ENCODE results near the gene AVEN. TPM values are rescaled to one million over a fixed set of nuclear protein-coding genes. Genes with fewer than 3 reads are reported as not detected.

The AVEN gene
- polyA plus RNA-seq, 6 donors from 2014 or later: 4.4 to 10.0 (median 6.8) TPM

DNA sequence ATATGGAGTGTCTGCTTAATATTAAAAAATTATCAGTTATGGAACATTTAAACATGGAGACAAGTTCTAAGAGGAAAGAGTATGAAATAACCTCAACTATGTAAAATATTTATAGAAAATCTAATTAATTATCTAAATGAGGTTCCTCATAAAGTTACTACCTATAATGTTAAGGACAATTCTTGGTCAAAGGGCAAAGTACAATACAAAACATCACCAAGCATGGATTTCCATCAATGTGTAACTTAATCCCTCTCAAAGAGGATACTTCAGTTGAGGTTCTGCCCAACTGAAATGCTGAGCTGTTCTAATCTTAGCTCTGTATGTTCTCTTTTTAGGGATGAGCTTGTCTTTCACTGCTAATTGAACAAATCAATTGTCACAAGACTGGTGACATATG, 126.7 kb downstream of the AVEN start:
- no peak for DNase-seq
- ATAC-seq (ENCODE audit: low read depth in 2 of 2): no peak
- Mint-ChIP-seq H3K27ac (peak overlapping the region in 1 of 6 donors; percentile 30), H3K27me3 (no peaks in the 10 kb centered on the region), H3K36me3 (no peaks in the 10 kb centered on the region), H3K4me3 (no peak overlapping the region), H3K4me1 (peaks cover 8 to 23% (median 20%) of the 10 kb centered on the region in 3 donors), H3K9me3 (peaks cover 0 to 4% (median 0%) of the 10 kb centered on the region in 7 donors)

DNA sequence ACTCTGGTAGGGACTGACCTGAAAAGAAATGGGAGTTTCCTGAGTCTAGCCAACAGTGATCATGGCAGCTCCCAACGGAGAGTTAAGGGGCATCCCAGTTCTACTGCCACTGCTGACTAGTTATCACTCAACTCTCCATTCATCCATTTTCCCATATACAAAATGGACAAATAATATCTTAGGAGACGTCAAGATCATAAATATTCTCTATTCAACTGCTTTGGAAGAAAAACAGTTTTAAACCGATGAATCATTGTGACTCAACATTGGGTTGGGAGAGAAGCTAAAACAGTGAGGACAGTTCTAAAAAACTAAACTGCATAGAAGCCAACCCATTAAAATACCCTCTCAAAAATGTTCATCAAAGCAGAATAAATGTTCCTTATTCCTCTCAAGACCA, 128.3 kb downstream of the AVEN start:
- no peak for ATAC-seq (ENCODE audit: low read depth in 2 of 2)
- DNase-seq: no peak
- peaks cover 0 to 4% (median 0%) of the 10 kb centered on the region in 7 donors for H3K9me3 Mint-ChIP-seq
- peaks cover 1 to 22% (median 18%) of the 10 kb centered on the region in 3 donors for H3K4me1 Mint-ChIP-seq
- H3K27me3 Mint-ChIP-seq: no peaks in the 10 kb centered on the region
- no peak overlapping the region for H3K4me3 Mint-ChIP-seq
- peak overlapping the region in 1 of 6 donors; percentile 28 for H3K27ac Mint-ChIP-seq
- no peaks in the 10 kb centered on the region for H3K36me3 Mint-ChIP-seq

DNA sequence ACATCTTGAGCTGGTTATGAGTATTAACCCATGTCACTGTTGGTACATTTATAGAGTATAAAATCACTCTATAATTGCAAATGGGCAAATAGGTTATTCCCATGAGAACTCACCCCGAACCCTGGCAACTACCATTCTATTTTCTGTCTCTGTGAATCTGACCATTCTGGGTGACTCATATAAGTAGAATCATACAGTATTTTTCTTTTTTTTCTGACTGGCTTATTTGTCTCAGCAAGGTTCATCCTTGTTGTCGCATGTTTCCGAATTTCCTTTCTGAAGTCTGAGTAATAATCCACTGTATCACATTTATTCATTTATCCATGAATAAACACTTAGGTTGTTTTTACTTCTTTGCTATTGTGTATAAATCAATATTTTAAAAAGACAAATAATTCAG, 130.6 kb downstream of the AVEN start:
- DNase-seq (no peak), ATAC-seq (ENCODE audit: low read depth in 2 of 2) (no peak)
- peaks cover 4 to 13% (median 11%) of the 10 kb centered on the region in 3 donors for H3K4me1 Mint-ChIP-seq
- no peaks in the 10 kb centered on the region for H3K36me3 Mint-ChIP-seq
- no peaks in the 10 kb centered on the region for H3K27me3 Mint-ChIP-seq
- no peak overlapping the region for H3K4me3 Mint-ChIP-seq
- peaks cover 0 to 4% (median 0%) of the 10 kb centered on the region in 7 donors for H3K9me3 Mint-ChIP-seq
- H3K27ac Mint-ChIP-seq: no peak overlapping the region

DNA sequence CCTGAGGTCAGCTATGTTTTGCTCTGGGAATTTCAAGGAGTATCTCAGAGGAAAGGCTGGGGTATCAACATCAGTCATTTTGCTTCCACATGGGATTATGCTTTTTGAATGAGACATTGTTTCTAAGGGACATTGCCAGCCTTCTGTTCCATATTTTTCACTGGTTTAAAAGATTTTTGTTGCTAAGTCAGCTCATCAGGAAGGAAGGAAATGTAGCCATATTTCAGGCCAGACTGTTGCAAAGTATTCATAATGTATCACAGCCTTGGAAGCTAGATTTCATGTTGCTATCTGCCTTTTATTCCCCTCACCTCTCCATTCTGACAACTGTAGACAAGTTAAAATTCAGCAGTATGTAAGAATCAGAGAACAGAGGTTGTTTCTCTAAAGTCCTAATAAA, 131.7 kb downstream of the AVEN start:
- ATAC-seq (ENCODE audit: low read depth in 2 of 2) (no peak), DNase-seq (no peak)
- peaks cover 0 to 8% of the 10 kb centered on the region in 2 donors for H3K36me3 Mint-ChIP-seq
- no peak overlapping the region for H3K27ac Mint-ChIP-seq
- peaks cover 0 to 7% (median 0%) of the 10 kb centered on the region in 7 donors for H3K9me3 Mint-ChIP-seq
- no peaks in the 10 kb centered on the region for H3K27me3 Mint-ChIP-seq
- peaks cover 4 to 15% (median 11%) of the 10 kb centered on the region in 3 donors for H3K4me1 Mint-ChIP-seq
- no peak overlapping the region for H3K4me3 Mint-ChIP-seq

DNA sequence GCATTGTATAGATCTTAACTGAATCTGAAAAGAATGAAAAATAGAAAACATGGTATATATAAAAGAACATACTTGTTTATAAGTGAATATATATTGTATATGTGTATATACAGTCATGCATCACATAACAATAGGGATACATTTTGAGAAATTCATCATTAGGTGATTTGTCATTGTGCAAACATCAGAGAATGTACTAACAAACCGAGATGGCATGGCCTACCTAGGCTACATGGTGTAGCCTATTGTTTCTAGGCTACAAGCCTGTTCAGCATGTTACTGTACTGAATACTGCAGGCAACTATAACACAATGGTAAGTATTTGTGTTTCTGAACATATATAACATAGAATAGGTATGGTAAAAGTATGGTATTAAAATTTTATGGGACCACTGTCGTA, 135.3 kb downstream of the AVEN start:
- Mint-ChIP-seq H3K9me3 (peaks cover 0 to 4% (median 0%) of the 10 kb centered on the region in 7 donors), H3K4me1 (peaks cover 4 to 12% (median 7%) of the 10 kb centered on the region in 3 donors), H3K27me3 (no peaks in the 10 kb centered on the region), H3K36me3 (peaks cover 0 to 13% of the 10 kb centered on the region in 2 donors), H3K27ac (no peak overlapping the region), H3K4me3 (no peak overlapping the region)
- DNase-seq: no peak
- ATAC-seq (ENCODE audit: low read depth in 2 of 2): no peak

DNA sequence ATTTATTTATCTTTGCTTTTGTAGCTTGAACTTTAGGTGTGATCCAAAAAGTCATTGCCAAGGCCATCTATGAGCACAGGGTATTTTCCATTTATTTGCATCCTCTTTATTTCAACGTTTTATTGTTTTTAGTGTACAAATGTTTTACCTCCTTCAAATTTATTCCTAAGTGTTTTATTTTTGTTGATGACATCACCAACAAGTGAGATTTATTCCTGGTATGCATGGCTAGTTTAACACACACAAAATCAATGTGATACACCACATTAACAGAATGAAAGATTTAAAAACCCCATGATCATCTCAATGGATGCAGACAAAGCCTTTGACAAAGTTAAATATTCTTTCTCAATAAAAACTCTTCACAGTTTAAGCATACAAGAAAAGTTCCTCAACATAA, 137.0 kb downstream of the AVEN start:
- Mint-ChIP-seq H3K9me3 (peaks cover 0 to 4% (median 0%) of the 10 kb centered on the region in 7 donors), H3K27me3 (no peaks in the 10 kb centered on the region), H3K27ac (no peak overlapping the region), H3K4me3 (no peak overlapping the region), H3K4me1 (peaks cover 4 to 12% (median 11%) of the 10 kb centered on the region in 3 donors), H3K36me3 (peaks cover 0 to 13% of the 10 kb centered on the region in 2 donors)
- DNase-seq (no peak), ATAC-seq (ENCODE audit: low read depth in 2 of 2) (no peak)

DNA sequence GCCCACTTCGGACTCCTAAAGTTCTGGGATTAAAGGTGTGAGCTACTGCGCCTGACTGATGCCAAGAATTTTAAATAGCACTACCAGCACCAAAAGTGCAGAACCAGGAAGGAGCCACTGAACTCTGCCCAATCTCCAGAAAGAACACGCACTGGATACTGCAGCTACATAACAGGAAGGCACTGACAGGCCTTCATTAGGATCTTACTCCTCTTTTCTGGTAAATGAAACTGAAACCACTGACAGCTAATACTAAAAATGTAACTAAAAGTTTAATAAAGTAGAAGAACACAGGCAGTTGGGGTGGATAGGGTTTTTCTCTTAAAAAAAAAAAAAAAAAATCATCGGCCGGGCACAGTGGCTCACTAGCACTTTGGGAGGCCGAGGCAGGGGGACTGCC, 144.8 kb downstream of the AVEN start:
- no peaks in the 10 kb centered on the region for H3K36me3 Mint-ChIP-seq
- no peaks in the 10 kb centered on the region for H3K27me3 Mint-ChIP-seq
- H3K9me3 Mint-ChIP-seq: peaks cover 0 to 5% (median 0%) of the 10 kb centered on the region in 7 donors
- H3K27ac Mint-ChIP-seq: no peak overlapping the region
- DNase-seq (no peak), ATAC-seq (ENCODE audit: low read depth in 2 of 2) (no peak)
- H3K4me3 Mint-ChIP-seq: no peak overlapping the region
- H3K4me1 Mint-ChIP-seq: peaks cover 0 to 16% (median 0%) of the 10 kb centered on the region in 3 donors

DNA sequence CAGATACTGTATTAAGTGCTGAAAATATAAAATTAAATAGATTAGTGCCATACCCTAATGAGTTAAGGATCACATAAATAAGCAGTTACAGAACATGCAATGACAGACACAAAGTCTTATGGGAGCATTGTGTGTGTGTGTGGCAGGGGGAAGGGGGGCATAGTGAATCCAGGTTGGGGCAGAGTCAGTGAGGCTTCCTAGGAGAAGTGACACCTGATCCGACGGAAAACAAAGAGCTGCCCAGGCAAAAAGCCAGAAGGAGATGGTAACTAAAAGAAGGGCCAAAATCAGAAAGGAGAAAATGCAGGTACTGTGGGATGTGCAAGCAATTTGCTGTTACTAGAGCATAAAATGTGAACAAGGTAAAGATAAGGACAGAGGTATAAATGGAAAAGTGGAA, 150.8 kb downstream of the AVEN start:
- Mint-ChIP-seq H3K4me3 (no peak overlapping the region), H3K4me1 (peaks cover 0 to 5% (median 0%) of the 10 kb centered on the region in 3 donors), H3K27me3 (no peaks in the 10 kb centered on the region), H3K9me3 (peaks cover 0 to 18% (median 9%) of the 10 kb centered on the region in 7 donors), H3K36me3 (peaks cover 0 to 8% of the 10 kb centered on the region in 2 donors), H3K27ac (no peak overlapping the region)
- DNase-seq: no peak
- ATAC-seq (ENCODE audit: low read depth in 2 of 2): no peak

DNA sequence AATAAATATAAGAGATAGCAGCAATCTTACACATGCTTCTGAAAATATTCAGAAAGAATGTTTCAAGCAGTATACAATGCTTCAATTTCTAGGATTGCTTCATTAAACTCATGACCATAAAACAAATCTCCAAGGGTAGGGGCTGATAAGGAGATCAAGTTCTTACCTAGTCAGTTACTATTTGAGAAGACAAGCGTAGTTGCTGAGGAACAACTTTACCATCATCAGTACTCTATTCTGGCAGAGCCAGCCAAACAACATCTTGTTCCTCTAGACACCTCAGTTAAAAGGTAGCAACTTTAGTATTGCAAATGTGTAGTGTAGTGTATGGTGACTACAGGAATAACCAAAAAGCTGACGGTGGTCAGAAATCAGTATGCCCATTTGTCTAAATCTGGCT, 156.1 kb downstream of the AVEN start:
- H3K27ac Mint-ChIP-seq: no peak overlapping the region
- peaks cover 0 to 8% of the 10 kb centered on the region in 2 donors for H3K36me3 Mint-ChIP-seq
- no peak overlapping the region for H3K4me3 Mint-ChIP-seq
- DNase-seq: no peak
- no peaks in the 10 kb centered on the region for H3K4me1 Mint-ChIP-seq
- no peaks in the 10 kb centered on the region for H3K27me3 Mint-ChIP-seq
- peaks cover 0 to 13% (median 9%) of the 10 kb centered on the region in 7 donors for H3K9me3 Mint-ChIP-seq
- no peak for ATAC-seq (ENCODE audit: low read depth in 2 of 2)

DNA sequence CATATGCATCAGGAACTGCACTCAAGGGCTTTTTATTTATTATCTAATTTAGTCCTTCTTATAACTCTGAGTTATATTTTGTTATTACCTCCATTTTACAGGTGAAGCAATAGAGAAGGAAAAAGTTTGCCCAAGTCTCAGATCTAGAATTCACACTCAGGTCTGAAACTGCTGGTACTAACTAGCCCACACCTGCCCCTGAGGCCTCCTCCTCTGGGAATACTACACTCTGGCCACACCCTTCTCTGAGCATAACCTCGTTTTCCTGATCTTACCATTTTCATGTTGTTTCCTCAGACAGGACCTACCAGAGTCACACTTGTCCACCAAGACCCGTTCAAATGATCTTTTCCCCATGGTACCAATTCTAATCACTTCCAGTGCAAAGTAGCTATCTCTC, 164.8 kb downstream of the AVEN start:
- Mint-ChIP-seq H3K36me3 (peaks cover 4 to 17% of the 10 kb centered on the region in 2 donors), H3K9me3 (no peaks in the 10 kb centered on the region), H3K4me1 (peaks cover 0 to 4% (median 3%) of the 10 kb centered on the region in 3 donors), H3K4me3 (no peak overlapping the region), H3K27ac (no peak overlapping the region), H3K27me3 (no peaks in the 10 kb centered on the region)
- ATAC-seq (ENCODE audit: low read depth in 2 of 2) (no peak), DNase-seq (no peak)

DNA sequence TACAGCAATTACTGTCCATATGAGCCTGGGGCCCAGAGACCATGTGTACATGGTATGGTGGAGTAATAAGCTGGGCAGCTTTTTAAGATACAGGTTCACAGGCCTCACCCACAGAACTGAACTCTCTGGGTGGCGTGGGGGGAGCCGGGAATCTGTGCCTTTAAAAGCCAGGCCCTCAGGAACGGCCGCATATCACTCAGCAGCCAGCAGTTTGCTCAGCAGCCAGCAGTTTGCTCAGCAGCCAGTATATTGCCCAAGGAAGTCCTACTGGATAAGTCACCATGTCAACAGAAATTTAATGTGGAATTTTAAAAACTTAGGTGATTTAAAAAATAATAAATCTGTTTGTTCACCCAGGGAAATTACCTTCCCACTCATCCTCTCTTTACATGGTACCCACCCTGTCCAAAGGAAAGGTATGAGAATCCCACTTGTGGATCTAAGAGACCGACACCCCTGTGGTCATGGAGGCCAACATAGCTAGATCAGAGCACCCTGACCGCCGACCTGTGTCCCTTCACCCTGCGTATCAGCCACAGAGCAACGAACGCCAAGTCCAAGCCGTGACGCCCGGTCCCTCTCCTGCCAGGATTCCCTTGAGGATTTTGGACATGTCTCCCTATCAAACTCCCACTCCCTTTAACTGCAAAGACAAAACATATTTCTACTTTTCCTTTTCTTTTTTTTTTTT, 166.4 kb downstream of the AVEN start:
- ATAC-seq (ENCODE audit: low read depth in 2 of 2) (no peak), DNase-seq (no peak)
- Mint-ChIP-seq H3K27ac (peak overlapping the region in 1 of 6 donors; percentile 46), H3K27me3 (no peaks in the 10 kb centered on the region), H3K4me3 (no peak overlapping the region), H3K9me3 (no peaks in the 10 kb centered on the region), H3K36me3 (peaks cover 4 to 17% of the 10 kb centered on the region in 2 donors), H3K4me1 (peaks cover 0 to 4% (median 3%) of the 10 kb centered on the region in 3 donors)

DNA sequence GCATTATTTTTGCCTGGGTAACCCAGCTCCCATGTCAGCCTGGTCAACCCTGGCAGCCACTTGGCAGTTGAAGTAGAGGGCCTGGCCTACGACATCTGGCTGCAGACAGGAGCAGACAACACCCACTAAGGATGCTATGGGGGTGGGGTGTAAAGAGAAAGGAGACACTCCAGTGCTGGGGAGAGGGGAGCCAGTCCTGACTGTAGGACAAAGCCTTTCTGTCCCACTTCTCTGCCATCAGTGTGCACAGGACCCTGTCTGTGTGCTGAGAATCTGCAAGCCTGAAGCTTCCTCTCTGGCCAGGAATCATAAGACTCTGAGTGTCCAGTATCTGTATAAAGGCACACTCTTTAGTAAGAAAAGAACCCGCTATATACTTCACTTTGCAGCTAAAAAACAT, 167.0 kb downstream of the AVEN start:
- Mint-ChIP-seq H3K4me1 (peaks cover 0 to 4% (median 3%) of the 10 kb centered on the region in 3 donors), H3K27me3 (no peaks in the 10 kb centered on the region), H3K36me3 (peaks cover 7 to 21% of the 10 kb centered on the region in 2 donors), H3K9me3 (no peaks in the 10 kb centered on the region), H3K4me3 (no peak overlapping the region), H3K27ac (peak overlapping the region in 2 of 6 donors; percentile 46 to 64)
- ATAC-seq (ENCODE audit: low read depth in 2 of 2) (no peak), DNase-seq (no peak)

DNA sequence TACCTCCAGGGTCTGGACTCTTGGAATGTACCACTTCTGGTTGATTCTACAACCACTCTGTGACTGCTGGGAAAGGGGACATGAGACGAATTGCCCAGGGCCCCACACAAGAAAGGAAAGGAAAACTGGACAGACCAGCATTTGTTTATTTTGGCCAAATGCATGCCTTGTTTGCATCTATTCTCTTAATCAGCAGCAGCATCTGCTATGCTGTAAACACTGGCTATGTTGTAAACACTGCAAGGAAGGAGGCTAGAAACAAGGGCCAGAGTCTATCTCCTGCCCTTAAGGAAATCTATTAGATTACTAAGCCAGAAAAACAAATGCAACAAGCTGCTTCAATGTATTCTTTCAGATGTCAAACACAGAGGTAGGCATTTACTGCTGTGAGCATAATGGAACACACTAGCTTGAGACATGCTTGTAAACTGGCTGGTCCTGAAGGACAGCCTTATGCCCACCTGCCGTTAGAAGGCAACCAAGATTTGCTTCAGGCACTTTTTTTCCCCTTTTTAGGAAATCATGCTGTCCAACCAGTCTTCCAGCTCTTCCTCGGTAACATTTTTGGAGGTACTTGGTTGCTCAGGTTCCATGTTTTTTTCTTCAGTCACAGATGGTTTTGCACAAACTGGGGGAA, 172.8 kb downstream of the AVEN start:
- Mint-ChIP-seq H3K4me1 (no peaks in the 10 kb centered on the region), H3K27ac (peak overlapping the region in 1 of 6 donors; percentile 22), H3K4me3 (no peak overlapping the region), H3K36me3 (peaks cover 26 to 35% of the 10 kb centered on the region in 2 donors), H3K9me3 (peaks cover 0 to 1% (median 0%) of the 10 kb centered on the region in 7 donors), H3K27me3 (no peaks in the 10 kb centered on the region)
- ATAC-seq (ENCODE audit: low read depth in 2 of 2) (no peak), DNase-seq (no peak)

DNA sequence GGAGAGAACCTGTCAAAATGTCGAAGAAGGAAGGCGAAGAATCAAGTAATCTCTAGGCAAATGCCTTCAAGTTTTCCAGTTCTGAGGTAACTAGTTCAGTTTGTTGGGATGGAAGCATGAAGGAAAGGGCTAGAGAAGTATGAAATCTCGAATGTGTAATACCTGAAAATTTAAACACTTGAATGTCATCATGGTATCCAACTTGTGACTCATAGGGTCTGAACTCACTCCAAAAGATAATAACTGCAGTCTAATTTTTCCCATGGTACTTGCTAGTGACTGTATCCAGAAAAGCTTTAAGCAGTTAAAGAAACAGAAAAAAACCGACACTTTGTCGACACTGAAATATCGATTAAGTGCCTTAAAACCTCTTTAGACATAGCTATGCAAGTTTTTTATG, 173.6 kb downstream of the AVEN start:
- Mint-ChIP-seq H3K27ac (no peak overlapping the region), H3K4me1 (no peaks in the 10 kb centered on the region), H3K36me3 (peaks cover 26 to 35% of the 10 kb centered on the region in 2 donors), H3K4me3 (no peak overlapping the region), H3K27me3 (no peaks in the 10 kb centered on the region), H3K9me3 (peaks cover 0 to 1% (median 0%) of the 10 kb centered on the region in 7 donors)
- no peak for ATAC-seq (ENCODE audit: low read depth in 2 of 2)
- DNase-seq: no peak
